GM21515 (cell line): ENCODE results near the gene CMBL.

ENCODE experiments used
- ATAC-seq: cut with Tn5 transposase; IDR thresholded peaks from one replicate; pipeline ENCODE4 v1.9.1; 2021; ENCODE audit not compliant: unreplicated experiment

The CMBL gene

DNA sequence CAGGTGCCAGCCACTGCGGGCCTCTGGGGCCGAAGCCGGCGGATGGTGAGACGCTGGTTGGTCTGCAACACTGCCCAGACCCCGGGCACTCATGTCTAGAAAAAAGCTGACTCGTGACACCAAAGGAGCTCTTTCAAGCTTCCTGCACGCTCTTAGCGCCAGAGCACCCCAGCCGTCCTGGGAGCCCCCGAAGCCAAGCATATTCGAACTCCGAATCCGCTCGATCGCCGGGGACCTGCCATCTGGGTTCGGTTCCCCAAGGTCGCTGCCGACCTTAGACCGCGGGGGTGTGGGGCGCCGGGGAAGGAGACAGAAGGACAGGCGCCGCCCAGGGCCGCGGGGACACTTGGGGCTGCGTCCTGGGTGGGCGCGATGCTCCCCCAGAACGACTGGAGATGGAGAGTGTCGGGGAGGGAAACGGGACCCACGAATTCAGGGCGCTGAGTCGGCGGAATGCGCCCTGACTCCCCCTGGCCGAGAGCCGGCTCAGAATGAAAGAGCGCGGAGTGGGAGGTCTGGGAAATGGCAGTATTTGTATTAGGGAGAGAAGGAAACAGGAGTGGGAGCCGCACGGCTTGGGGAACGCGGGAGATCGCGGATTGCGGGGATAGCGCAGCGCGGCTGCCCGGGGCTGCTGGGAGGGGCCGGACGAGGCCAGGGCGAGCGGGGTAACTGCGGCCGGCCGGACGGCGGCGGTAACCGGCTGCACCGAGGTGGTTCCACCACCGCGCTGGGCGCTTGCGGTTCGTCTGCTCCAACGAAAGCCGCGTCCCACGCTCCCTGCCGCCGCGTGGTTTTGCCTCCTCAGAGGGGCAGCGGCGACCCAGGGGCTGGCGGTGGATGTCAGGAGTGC lies 25.7 kb upstream of the CMBL start:
- no peak for ATAC-seq

DNA sequence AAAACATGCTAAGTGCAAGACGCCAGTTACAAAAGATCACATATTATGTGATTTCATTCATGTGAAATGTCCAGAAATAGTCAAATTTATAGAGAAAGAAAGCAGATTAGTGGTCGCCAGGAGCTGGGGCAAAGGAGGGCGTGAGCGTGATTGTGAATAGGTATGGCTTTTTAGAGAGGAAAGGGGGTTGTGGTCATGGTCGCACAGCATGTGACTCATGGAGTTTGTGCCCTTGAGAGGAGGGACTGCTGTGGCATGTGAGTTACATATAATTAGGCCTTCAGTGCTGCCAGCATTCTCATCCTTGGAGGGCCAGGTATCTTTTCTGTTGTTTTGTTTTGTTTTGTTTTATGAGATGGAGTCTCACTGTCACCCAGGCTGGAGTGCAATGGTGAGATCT lies 24.6 kb upstream of the CMBL start:
- no peak for ATAC-seq

DNA sequence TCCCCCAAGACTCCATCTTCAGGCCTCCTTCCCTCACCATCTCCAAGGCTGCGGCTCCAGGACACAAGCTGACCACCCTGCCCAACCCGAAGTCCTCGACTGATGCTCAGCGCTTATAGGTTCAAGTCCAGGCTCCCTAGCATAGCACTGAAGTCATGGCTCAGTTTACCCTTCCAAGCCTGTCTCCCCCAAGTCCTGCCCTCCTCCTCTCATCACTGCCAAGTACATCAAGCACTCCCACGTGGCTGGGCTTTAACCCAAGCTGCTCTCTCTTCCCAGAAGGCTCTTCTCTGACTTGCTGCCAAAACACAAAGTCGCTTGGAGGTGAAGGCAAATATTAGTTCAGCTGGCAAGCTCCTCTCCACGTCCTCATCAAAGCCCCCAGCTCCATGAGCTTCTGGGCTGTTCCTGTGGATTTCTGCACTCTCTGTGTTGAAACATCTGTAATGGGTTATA lies 23.7 kb upstream of the CMBL start:
- ATAC-seq, result no peak

DNA sequence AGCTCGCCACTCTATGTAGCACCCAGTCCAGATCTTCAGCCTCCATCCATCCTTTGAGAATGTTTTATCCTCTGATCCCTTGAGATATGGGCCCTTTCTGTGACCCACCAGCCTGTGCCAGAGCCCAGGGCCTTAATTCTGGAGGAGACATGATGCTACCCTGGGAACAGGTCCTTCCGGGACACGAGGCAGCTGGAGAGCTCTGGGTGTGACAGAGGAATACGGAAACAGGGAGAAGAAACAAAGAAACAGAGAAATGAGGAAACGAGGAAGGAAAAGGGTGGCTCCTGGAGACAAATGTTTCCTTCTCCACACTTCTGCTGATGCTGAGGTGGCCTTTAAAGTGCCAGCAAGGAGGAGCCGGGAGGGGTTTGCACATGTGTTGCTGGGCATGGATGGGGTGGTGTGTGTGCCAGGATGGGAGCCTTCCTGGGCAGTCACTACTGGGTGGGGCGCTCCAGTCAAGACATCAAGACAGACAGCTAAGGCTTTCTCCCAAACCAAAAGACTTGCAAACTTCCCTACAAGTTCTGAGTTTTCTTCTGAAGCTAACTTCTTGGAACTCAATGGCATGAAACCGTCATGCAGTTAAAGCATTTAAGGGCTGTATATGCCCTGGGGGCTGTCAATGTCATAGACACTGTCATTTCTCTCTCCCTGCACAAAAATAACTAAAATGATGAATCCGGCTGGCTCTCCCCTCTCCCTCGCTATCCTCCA lies 23.0 kb upstream of the CMBL start:
- ATAC-seq, result no peak

DNA sequence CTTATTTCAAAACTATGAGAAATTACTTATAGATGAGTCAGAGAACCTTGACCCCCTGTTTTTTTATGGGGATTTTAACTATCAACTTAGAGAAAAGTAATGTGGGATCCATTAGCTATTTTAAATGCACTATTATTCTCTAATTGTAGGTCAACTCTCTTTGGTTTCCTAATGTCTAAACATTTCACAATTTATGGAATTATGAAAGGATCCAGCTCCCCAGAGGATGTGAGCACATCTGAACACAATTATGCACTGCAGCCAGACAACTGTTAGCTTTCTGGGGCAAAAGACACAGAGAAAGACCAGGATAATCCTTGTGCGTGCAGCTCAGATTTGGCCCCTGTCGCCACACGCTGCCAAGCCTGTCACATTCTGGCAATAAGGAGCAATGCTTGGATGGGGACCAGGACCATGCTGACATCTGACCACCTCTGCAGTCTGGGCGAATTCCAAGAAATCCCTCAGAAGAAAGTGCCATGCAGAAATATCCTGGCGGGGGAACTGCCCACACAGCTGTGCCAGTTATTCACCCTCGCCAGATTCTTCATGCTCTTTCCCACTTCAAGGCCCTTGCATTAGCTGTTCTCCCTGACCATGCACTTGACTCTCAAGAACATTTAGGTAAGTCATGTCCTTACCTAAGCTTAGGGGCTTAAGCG lies 22.2 kb upstream of the CMBL start:
- no peak for ATAC-seq

DNA sequence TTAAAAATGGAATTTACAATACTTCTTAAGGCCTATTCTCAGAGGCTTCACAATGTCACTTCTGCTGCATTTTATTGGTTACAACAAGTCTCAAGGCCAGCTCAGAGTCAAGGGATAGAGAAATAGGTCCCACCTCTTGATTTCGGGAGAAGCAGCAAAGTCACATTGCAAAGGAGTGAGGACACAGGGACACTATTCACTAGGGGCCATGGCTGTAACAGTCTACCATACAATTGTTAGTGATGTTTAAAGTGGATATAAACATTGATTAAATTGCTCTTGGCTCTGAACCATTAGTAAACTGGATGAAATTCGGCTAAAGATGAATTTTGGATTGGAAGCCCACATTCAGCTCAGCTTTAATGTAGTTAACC lies 21.7 kb upstream of the CMBL start:
- no peak for ATAC-seq

DNA sequence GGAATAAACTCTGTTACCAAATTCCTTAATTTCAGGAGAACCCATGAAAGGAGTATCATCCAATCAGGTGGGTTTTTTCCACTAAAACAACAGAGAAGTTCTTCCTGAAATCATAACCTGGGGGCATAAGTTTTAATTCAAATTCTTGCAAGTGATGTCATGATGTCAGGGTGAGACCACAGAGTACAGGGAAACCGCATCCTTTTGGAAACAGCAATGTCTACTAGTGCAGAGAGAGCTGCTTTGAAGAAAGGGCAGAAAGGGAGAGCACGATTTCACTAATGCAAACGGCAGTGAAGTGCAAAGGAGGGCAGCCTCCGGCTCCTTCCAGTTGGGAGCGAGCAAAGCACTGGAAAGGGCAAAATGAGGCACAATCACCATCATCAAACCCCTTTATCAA lies 20.6 kb upstream of the CMBL start:
- no peak for ATAC-seq

DNA sequence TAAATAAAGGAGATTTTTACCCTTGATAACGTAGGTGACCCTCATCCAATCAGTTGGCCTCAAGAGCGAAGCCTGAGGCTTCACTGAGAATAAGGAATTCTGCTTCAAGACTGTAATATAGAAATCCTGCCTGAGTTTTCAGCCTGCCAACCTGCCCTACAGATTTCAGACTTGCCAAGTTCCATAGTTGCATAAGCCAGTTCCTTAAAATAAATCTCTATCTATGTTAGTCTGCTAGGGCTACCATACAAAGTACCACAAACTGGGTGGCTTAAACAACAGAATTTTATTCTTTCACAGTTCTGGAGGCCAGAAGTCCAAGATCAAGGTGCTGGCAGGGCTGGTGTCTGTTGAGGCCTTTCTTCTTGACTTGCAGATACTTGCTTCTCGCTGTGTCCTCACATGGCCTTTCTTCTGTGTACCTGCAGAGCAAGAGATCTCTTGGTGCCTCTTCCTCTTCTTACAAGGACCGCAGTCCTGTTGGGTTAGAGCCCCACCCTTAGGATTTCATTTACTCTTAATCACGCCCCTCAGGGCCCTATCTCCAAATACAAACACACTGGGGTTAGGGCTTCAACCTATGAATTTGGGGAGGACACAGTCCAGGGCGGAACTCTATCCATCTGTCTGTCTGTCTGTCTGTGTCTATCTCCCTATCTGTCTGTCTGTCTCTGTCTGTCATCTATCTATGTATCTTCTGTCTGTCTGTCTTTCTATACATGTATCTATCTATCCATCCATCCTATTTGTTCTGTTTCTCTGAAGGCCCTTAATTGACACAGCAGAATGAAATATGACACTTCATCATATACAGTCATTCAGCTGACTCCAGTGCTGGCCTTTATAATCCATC lies 17.0 kb upstream of the CMBL start:
- no peak for ATAC-seq

DNA sequence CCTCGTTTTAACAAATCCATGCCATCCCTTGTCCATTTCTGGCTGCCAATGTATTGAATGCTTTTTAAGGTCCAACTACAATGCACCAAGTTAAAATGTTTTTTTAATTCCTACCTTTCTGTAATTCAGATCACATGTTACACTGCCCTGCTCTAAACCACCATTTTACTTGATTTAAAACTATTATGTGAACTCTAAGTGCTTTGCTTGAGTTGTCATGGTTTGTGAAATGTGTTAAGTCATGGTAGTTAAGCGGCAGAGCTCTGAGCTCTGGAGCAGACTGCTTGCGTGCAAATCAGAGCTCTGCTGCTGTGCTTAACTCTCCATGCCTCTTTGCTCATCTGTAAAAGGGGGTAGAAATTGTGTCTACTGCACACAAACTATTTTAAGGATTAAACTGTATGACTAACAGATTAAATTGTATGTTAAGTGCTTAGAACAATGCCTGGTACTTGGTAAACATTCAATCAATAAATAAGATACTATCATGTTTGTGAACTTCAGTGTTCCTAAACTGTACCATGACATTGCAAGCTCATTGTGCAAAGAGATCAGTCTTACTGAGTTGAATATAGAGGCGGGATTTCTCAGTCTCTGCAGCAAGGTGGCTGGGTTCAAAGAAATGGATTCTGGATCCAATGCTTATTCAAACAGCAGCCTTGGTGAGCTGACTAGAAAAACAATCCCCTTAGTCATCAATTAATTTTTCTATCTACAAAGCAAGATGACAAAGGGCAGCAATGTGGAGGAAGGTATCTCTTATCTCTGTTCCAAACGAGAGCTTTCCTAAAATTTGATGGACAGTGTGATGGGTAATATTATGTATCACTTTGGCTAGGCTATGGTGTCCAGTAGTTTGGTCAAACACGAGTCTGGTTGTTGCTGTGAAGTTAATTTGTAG lies 16.1 kb upstream of the CMBL start:
- ATAC-seq, result no peak

DNA sequence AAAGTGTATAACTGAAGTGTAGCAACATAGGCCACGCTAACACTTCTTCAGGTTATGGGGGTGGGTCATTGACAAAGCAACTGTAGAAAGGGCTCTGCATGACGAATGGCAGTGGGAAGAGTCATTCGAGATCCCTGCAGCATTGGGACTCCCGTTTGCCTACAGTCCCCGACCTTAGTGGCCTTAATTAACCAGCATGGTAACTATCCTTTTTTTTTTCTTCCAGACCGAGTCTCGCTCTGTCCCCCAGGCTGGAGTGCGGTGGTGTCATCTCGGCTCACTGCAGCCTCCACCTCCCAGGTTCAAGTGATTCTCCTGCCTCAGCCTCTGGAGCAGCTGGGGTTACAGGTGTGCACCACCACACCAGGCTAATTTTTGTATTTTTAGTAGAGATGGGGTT lies 14.2 kb upstream of the CMBL start:
- ATAC-seq, result no peak

DNA sequence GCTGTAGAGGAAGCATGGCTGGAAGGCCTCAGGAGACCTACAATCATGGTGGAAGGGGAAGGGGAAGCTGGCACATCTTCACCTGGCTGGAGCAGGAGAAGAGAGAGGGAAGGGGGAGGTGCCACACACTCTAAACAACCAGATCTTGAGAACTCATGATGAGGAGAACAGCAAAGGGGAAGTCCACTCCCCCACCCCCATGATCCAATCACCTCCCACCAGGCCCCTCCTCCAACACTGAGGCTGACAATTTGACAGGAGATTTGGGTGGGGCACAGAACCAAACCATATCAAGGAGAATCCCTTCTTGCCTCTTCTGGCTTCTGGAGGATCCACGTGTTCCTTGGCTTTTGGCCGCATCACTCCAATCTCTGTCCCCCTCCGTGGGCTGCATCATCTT lies 13.1 kb upstream of the CMBL start:
- ATAC-seq, result no peak

DNA sequence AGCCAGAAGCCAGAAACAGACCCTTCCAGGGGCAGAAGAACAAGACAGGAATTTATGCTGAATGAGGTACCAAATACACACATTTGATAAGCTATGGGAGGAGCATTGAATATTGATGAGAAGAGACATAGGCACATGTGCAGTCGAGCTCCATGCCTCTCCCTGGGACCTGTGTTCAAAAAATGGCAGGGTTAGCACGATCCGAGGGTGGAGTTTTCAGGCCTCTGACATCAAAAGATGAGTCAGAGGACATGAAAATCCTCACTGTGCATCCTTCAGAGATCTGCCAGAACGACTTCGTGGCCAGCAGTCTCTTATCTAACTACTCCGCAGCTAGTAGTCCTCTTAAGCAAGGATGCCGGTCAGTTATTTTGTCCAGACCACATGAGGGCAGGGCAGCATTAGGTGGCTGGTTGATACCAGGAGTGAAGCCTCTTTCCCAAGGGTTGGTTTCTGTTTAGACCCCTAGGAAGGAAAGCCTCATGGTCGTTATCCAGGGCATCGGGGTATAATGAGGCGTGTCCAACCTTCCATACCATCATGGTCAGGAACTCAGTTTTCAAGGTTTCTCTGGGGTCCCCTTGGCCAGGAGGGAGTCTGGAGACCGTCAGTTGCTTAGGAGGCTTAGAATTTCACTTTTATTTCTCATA lies 11.6 kb upstream of the CMBL start:
- ATAC-seq, result no peak

DNA sequence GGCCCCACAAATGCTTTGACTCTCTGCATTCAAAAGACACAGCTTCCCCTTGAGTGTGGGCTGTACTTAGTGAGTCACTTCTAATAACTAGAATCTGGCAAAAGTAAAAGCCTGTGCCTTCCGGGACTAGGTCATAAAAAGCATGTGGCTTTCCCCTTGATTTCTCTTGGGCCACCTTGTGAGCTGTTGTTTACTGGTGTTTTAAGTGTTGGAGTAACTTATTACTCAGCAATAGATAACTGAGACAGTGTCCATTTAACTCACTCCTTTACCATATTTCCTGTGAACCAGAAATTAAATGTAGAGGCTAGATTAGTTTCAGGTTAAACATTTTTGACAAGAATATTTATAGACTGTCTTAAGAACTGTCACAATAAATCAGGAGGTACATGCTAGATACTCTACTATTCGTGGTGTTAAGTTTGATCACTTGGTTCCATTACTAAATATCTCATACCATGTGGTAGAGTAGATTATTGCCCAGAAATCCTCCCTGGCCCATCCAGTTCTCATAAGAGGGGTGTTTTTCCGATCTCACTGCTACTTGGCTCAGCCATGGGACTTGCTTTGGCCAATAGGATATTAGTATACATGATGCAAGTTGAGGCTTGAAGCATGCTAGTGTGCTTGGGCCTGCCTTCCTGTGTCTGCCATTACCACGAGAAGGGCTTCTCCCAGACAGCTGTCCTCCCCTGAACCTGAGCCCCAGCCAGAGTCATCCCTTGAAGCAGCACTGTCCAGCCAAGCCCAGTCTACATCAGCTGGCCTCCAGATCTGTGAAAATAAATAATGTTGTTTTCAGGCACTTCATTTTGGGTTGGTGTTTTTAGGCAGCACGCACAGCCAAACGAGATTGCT lies 10.4 kb upstream of the CMBL start:
- peak; percentile 71 for ATAC-seq

DNA sequence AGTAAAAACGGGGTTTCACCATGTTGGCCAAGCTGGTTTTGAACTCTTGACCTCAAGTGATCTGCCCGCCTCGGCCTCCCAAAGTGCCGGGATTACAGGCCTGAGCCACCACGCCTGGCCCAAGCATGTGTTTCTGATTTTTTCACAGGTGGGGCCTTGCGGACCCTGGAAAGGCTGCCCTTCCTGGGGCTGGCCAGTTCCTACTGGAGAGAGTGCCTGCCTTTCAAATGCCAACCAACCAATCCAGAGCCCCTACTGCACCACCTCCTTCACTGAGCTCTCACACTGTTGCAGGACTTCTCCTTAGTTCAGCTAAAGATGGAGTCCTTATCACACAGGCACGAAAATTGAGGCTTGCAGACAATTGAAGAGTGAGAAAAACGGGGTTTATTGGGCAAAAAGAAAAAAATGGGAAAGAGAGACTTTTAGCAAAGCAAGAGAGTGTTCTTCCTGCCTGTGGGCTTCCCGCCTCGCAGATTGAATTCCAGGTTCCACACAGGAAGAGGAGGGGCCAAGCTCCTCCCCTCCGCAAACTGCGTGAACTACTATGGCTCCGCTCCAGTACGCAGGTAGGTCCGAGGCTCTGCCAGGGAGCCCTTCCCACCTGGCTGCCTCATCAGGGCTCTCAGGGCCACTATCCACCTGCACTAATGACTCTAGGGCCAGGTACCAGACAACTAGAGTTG lies 8.3 kb upstream of the CMBL start:
- no peak for ATAC-seq

DNA sequence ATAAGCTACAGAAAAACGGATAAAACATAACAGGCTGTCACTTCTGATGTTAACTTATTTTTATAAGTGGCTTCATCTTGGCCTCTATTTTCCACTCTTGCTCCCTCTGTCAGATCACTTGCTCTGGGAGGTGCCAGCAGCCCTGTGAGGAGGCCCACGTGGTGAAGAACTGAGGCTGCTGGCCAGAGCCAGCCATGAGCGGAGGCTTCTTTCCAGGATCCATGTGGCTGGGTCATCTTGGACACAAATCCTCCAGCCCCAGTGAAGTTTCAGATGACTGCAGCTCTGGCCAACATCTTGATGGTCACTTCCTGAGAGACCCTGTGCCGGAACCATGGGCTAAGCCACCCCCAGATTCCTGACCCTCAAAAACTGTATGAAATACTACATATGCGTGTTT lies 7.5 kb upstream of the CMBL start:
- ATAC-seq, result no peak

DNA sequence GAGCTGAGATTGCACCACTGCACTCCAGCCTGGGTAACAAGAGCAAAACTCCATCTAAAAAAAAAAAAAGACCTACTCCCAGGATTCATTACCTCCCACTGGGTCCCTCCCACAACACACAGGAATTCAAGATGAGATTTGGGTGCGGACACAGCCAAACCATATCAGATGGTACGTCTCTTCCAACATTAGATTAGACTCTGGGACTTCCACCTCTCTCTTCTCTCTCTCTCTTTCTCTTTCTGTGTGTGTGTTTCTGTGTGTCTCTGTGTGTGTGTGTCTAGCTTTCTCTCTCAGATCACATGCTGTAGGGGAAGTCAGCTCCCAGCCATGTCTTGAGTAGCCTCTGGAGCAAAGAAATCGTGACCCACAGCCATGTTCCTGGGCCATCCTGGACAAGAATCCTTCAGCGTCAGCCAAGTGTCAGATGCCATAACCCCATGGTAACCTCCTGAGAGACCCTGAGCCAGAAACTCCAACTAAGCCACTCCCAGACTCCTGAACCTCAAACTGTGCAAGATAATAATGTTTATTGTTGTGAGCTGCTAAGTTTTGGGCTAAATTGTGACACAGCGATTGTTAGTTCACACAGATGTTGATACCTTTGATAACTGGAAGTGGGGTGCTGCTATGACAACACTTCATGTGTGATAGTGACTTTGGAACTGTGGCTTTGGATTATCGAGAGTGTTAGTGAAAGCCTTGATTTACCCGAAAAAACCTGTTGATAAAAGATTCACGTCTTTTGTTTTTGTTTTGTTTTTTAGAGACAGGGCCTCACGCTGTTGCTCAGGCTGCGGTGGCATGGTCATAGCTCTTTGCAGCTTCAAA lies 4.1 kb upstream of the CMBL start:
- no peak for ATAC-seq
